Peyer's patch (tissue), 4 donors: ENCODE results near the gene TRIO. TPM values are rescaled to one million over a fixed set of nuclear protein-coding genes. Genes with fewer than 3 reads are reported as not detected.

ENCODE experiments used
- DNase-seq, 3 donors: peaks; one replicate each; pipeline ENCODE4 v3.0.0-alpha.2; 2017 to 2019
- H3K27ac ChIP-seq, 4 donors: fragments of 200-600 bp; sonication (generic); one replicate each; pipeline ENCODE4 v1.5.1; 2016 to 2019
- H3K27me3 ChIP-seq, 2 donors: fragments of 200-600 bp; sonication (generic); one replicate each; pipeline ENCODE4 v1.5.1; 2019
- H3K36me3 ChIP-seq, 3 donors: fragments of 200-600 bp; sonication (generic); one replicate each; pipeline ENCODE4 v1.5.1; 2016 to 2019
- H3K4me1 ChIP-seq, 4 donors: fragments of 200-600 bp; sonication (generic); one replicate each; pipeline ENCODE4 v1.5.1; 2016 to 2019
- H3K4me3 ChIP-seq, 4 donors: fragments of 200-600 bp; sonication (generic); 1 replicate in 3 of 4; 2 replicates in 1 of 4; pipeline ENCODE4 v1.5.1; 2016 to 2019; ENCODE audit warnings: mild to moderate bottlenecking in 1 of 4
- H3K9me3 ChIP-seq, 4 donors: fragments of 200-600 bp; sonication (generic); one replicate each; pipeline ENCODE4 v1.5.1; 2016 to 2019; ENCODE audit warnings: mild to moderate bottlenecking in 1 of 4
- CTCF ChIP-seq, 6 experiments: fragments of 450-650 bp in 4 of 6; fragments of 200-600 bp in 2 of 6; sonication (generic) in 1 of 6; IDR thresholded peaks; one replicate each; pipeline ENCODE4 v1.5.1; 2017 to 2019; ENCODE audit warnings: antibody characterized with exemption in 6 of 6, mild to moderate bottlenecking in 3 of 6, moderate library complexity in 1 of 6
- POLR2A ChIP-seq, 2 donors: fragments of 450-650 bp; IDR thresholded peaks; one replicate each; pipeline ENCODE4 v1.5.1; 2017; ENCODE audit warnings: antibody characterized with exemption in 2 of 2, mild to moderate bottlenecking in 2 of 2, moderate library complexity in 2 of 2
- total RNA-seq, 4 donors: library from RNA; depleted of rRNA; stranded (reverse); fragments of >200 nt; gene quantifications; one replicate each; pipeline ENCODE4 v1.1.0, GENCODE V29; 2016

The TRIO gene
- total RNA-seq, 4 donors from 2014 or later: 171 to 456 (median 340) TPM

GRCh38 chr5:14110196-14110595, 32.9 kb upstream of the TRIO start:
- Histone ChIP-seq H3K27ac (no peak overlapping the region), H3K27me3 (no peaks in the 10 kb centered on the region), H3K36me3 (no peaks in the 10 kb centered on the region), H3K9me3 (no peaks in the 10 kb centered on the region), H3K4me1 (peaks cover 0 to 15% (median 0%) of the 10 kb centered on the region in 4 donors), H3K4me3 (no peak overlapping the region)
- DNase-seq: no peak
- TF ChIP-seq CTCF (IDR thresholded peaks at IDR 0.05) (no peak), POLR2A (IDR thresholded peaks at IDR 0.05) (no peak)

GRCh38 chr5:14110680-14111079, 32.5 kb upstream of the TRIO start:
- no peak overlapping the region for H3K27ac ChIP-seq
- no peaks in the 10 kb centered on the region for H3K36me3 ChIP-seq
- peaks cover 0 to 15% (median 0%) of the 10 kb centered on the region in 4 donors for H3K4me1 ChIP-seq
- no peak for DNase-seq
- no peaks in the 10 kb centered on the region for H3K9me3 ChIP-seq
- TF ChIP-seq POLR2A (IDR thresholded peaks at IDR 0.05): no peak
- no peak for TF ChIP-seq CTCF (IDR thresholded peaks at IDR 0.05)
- no peak overlapping the region for H3K4me3 ChIP-seq
- H3K27me3 ChIP-seq: no peaks in the 10 kb centered on the region

GRCh38 chr5:14112998-14113652, 30.0 kb upstream of the TRIO start:
- TF ChIP-seq POLR2A (IDR thresholded peaks at IDR 0.05) (no peak), CTCF (IDR thresholded peaks at IDR 0.05) (no peak)
- H3K4me1 ChIP-seq: peaks cover 0 to 12% (median 0%) of the 10 kb centered on the region in 4 donors
- peak overlapping the region in 2 of 4 donors; percentile 13 to 14 for H3K27ac ChIP-seq
- H3K9me3 ChIP-seq: no peaks in the 10 kb centered on the region
- peak in 2 of 3 donors; percentile 65 to 70 for DNase-seq
- H3K27me3 ChIP-seq: no peaks in the 10 kb centered on the region
- H3K4me3 ChIP-seq: no peak overlapping the region
- no peaks in the 10 kb centered on the region for H3K36me3 ChIP-seq

DNA sequence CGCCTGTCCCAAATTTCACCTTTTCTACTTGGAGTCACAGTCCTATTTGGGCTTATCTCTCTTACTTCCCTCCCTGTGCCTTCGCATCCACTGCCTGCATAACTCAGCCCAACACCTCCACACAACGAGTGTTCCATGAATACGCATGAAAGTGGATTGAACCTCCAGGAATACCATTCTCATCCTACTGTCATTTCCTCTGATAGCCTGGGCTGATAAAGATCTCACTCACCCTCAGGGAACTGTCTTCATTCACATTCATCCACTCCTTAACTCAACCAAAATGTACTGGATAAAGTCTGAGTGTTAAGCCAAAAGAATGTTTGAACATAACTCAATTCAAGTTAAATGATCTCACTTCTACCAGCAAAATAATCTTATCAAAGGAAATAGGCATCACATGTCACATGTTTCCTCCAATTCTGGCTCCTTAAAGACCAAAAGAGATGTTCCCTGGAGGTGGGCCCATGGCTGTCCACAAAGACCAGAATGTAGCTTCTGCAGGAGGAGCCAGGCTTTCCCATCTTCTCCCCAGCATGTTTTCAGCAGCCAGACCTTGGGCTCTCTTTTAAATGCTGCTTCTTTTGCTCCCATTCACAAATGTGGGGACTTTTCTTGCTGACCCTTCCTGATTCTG, 28.4 kb upstream of the TRIO start:
- DNase-seq: no peak
- peaks cover 0 to 5% (median 0%) of the 10 kb centered on the region in 4 donors for H3K4me1 ChIP-seq
- no peaks in the 10 kb centered on the region for H3K9me3 ChIP-seq
- H3K4me3 ChIP-seq: no peak overlapping the region
- TF ChIP-seq POLR2A (IDR thresholded peaks at IDR 0.05) (no peak), CTCF (IDR thresholded peaks at IDR 0.05) (no peak)
- no peak overlapping the region for H3K27ac ChIP-seq
- no peaks in the 10 kb centered on the region for H3K27me3 ChIP-seq
- no peaks in the 10 kb centered on the region for H3K36me3 ChIP-seq

GRCh38 chr5:14115323-14115895, 27.7 kb upstream of the TRIO start:
- H3K27ac ChIP-seq: no peak overlapping the region
- H3K9me3 ChIP-seq: no peaks in the 10 kb centered on the region
- no peaks in the 10 kb centered on the region for H3K27me3 ChIP-seq
- peaks cover 0 to 5% (median 0%) of the 10 kb centered on the region in 4 donors for H3K4me1 ChIP-seq
- no peak for DNase-seq
- H3K4me3 ChIP-seq: no peak overlapping the region
- no peaks in the 10 kb centered on the region for H3K36me3 ChIP-seq
- TF ChIP-seq CTCF (IDR thresholded peaks at IDR 0.05) (no peak), POLR2A (IDR thresholded peaks at IDR 0.05) (no peak)
